Measurements from ENCODE around the gene NUP214. TPM values are rescaled to one million over a fixed set of nuclear protein-coding genes. Genes with fewer than 3 reads are reported as not detected.

Gene NUP214
- polyA plus RNA-seq, 1 of the 3 experiments (the other 2 are of a cell fraction): 8.0 TPM

GRCh38 chr9:131087354-131087893, 38.0 kb upstream of the NUP214 start (continued):
- TF ChIP-seq REST (IDR thresholded peaks at IDR 0.05; ENCODE audit: low read depth, low read length): no peak
- TF ChIP-seq, protein P1, sequence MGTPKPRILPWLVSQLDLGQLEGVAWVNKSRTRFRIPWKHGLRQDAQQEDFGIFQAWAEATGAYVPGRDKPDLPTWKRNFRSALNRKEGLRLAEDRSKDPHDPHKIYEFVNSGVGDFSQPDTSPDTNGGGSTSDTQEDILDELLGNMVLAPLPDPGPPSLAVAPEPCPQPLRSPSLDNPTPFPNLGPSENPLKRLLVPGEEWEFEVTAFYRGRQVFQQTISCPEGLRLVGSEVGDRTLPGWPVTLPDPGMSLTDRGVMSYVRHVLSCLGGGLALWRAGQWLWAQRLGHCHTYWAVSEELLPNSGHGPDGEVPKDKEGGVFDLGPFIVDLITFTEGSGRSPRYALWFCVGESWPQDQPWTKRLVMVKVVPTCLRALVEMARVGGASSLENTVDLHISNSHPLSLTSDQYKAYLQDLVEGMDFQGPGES (IDR thresholded peaks at IDR 0.05; ENCODE audit: low read depth, low read length): no peak
- no peak for TF ChIP-seq MXI1 (IDR thresholded peaks at IDR 0.05; ENCODE audit: low read depth, low read length)
- TF ChIP-seq YY1 (IDR thresholded peaks at IDR 0.05; ENCODE audit: low read depth): no peak
- no peak for TF ChIP-seq RFX5 (IDR thresholded peaks at IDR 0.05; ENCODE audit: low read length)
- no peak for TF ChIP-seq FOXM1 (IDR thresholded peaks at IDR 0.05; ENCODE audit: low read depth)
- no peak for TF ChIP-seq EP300 (IDR thresholded peaks at IDR 0.05; ENCODE audit: borderline replicate concordance in 1 of 2, low read depth in 1 of 2, low read length in 1 of 2)
- no peak for TF ChIP-seq SIN3A (IDR thresholded peaks at IDR 0.05; ENCODE audit: borderline replicate concordance, low read depth, low read length)

GRCh38 chr9:131090025-131090787, 35.2 kb upstream of the NUP214 start:
- no peaks in the 10 kb centered on the region for H3K79me2 ChIP-seq (ENCODE audit: insufficient read depth)
- no peak overlapping the region for H3K27ac ChIP-seq (ENCODE audit: low read depth in 2 of 2, low read length in 1 of 2)
- no peak overlapping the region for H3K9ac ChIP-seq
- H3K4me3 ChIP-seq (ENCODE audit: low read depth in 2 of 2, low read length in 1 of 2): no peak overlapping the region
- CTCF ChIA-PET: interaction anchor here (1.1 kb wide), 1 partner anchor 246 kb away, joined by 3 read pairs; no protein-coding TSS in a partner anchor
- H3K4me1 ChIP-seq (ENCODE audit: control insufficient read depth in 1 of 2, insufficient read depth in 2 of 2, low read depth in 1 of 2, low read length in 1 of 2): peaks cover 0 to 15% of the 10 kb centered on the region in 2 experiments; a peak in 1 of 4 replicates
- H3K4me2 ChIP-seq: no peak overlapping the region
- 71% methylated on average over 11 of the region's 13 CpGs for WGBS (ENCODE audit: low lambda C conversion rate)
- no peaks in the 10 kb centered on the region for H4K20me1 ChIP-seq (ENCODE audit: insufficient read depth)
- no peaks in the 10 kb centered on the region for H3K9me3 ChIP-seq
- H3F3A ChIP-seq (replicated peaks; ENCODE audit: insufficient read depth): no peaks in the 10 kb centered on the region
- no peak overlapping the region for H2AFZ ChIP-seq (ENCODE audit: low read depth)
- H3K27me3 ChIP-seq (ENCODE audit: insufficient read depth): peaks cover 6% of the 10 kb centered on the region
- no peaks in the 10 kb centered on the region for H3K36me3 ChIP-seq (replicated peaks in 1 of 2; ENCODE audit: control insufficient read depth in 1 of 2, insufficient read depth in 2 of 2, low read length in 1 of 2)
- POLR2A ChIA-PET: no interaction called here
- TF ChIP-seq, protein P2, sequence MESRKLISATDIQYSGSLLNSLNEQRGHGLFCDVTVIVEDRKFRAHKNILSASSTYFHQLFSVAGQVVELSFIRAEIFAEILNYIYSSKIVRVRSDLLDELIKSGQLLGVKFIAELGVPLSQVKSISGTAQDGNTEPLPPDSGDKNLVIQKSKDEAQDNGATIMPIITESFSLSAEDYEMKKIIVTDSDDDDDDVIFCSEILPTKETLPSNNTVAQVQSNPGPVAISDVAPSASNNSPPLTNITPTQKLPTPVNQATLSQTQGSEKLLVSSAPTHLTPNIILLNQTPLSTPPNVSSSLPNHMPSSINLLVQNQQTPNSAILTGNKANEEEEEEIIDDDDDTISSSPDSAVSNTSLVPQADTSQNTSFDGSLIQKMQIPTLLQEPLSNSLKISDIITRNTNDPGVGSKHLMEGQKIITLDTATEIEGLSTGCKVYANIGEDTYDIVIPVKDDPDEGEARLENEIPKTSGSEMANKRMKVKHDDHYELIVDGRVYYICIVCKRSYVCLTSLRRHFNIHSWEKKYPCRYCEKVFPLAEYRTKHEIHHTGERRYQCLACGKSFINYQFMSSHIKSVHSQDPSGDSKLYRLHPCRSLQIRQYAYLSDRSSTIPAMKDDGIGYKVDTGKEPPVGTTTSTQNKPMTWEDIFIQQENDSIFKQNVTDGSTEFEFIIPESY (IDR thresholded peaks at IDR 0.05; ENCODE audit: borderline replicate concordance, low read depth): no peak
- TF ChIP-seq MEF2A (IDR thresholded peaks at IDR 0.05; ENCODE audit: borderline replicate concordance, low read depth) (no peak), CHD2 (IDR thresholded peaks at IDR 0.05; ENCODE audit: low read length, partially characterized antibody) (no peak), TEAD4 (IDR thresholded peaks at IDR 0.05; ENCODE audit: borderline replicate concordance, insufficient read depth) (no peak), EP300 (IDR thresholded peaks at IDR 0.05; ENCODE audit: borderline replicate concordance in 1 of 2, low read depth in 1 of 2, low read length in 1 of 2) (no peak), RFX5 (IDR thresholded peaks at IDR 0.05; ENCODE audit: low read length) (no peak), FOXM1 (IDR thresholded peaks at IDR 0.05; ENCODE audit: low read depth) (no peak), FOXJ3 (CRISPR knock-in tag; IDR thresholded peaks at IDR 0.05) (no peak)
- TF ChIP-seq, protein P3, sequence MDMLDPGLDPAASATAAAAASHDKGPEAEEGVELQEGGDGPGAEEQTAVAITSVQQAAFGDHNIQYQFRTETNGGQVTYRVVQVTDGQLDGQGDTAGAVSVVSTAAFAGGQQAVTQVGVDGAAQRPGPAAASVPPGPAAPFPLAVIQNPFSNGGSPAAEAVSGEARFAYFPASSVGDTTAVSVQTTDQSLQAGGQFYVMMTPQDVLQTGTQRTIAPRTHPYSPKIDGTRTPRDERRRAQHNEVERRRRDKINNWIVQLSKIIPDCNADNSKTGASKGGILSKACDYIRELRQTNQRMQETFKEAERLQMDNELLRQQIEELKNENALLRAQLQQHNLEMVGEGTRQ (IDR thresholded peaks at IDR 0.05; ENCODE audit: borderline replicate concordance, low read depth, low read length): no peak
- DNase-seq: no peak
- no peaks in the 10 kb centered on the region for H3K9me2 ChIP-seq

All from SK-N-SH (cell line).